NCI-H446 (cell line): ENCODE results near the gene LRRC36.

Experiments used
- DNase-seq, 2 experiments: peaks; one replicate each; lab custom pipeline; 2025; lab: John Stamatoyannopoulos, UW

Gene LRRC36, protein sequence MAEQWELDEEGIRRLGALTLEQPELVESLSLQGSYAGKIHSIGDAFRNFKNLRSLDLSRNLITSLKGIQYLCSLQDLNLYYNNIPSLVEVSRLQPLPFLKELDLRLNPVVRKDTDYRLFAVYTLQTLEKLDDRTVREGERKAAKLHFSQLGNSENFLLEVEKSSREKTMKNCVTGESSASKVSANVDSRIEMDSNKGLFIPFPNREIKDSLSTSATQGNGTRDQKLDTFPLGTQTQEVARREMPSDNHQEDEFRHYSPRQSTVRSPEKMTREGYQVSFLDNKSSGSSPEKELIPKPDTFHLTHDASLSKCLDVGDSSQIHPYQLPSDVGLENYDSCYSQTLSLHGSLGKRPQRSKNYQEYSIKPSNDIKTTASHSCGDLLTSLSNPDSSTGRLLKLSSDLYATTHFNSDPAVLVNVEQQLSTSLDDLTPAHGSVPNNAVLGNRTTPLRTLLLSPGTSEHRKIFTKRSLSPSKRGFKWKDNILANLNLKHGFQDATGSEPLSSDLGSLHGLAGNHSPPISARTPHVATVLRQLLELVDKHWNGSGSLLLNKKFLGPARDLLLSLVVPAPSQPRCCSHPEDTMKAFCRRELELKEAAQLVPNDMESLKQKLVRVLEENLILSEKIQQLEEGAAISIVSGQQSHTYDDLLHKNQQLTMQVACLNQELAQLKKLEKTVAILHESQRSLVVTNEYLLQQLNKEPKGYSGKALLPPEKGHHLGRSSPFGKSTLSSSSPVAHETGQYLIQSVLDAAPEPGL

DNA sequence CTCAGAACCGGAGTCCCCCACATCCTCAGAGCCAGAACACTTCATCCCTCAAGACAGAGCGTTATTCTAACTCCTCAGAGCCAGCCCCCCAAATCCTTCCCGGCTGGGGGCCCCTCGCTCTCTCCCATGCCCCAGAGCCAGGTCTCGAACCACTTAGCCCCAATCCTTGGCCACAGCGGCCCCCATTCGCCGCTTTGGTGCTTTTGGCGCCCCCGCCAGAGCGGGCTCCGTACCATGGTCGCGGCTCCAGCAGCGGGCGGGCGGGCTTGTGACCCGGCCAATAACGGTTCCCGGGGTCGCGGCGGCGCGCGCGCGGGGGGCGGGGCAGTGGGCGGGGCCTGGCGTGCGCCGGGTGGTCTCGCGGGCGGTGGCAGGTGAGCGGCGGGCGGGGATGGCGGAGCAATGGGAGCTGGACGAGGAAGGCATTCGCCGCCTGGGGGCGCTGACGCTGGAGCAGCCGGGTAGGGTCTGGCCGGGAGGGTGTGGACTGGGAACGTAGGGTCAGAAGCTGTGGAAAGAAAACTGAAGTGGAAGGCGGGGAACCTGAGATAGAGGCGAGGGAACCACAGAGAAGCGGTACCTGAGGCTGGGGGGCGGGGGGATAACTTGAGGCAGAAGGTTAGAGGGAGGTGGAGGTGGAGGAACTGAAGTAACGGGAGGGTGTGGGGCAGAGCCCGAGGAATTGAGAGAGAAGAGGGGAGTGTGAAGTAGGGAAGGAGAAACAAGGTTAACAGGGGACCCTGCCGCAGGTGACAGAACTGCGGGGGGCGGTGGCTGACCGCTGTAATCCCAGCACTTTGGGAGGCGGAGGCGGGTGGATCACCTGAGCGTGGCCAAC lies at the start of gene LRRC36, which contains the start of gene KCTD19:
Gene LRRC36, plus strand, starts transcription at position 344 of the 838 bp plus-strand sequence. Its CDS starts 48 bp downstream, at position 392.
Gene KCTD19, minus strand, starts transcription at position 270 of the 838 bp plus-strand sequence. Its CDS starts 34 bp downstream, at position 236.
- peak in 1 of 2 experiments; percentile 34 for DNase-seq

DNA sequence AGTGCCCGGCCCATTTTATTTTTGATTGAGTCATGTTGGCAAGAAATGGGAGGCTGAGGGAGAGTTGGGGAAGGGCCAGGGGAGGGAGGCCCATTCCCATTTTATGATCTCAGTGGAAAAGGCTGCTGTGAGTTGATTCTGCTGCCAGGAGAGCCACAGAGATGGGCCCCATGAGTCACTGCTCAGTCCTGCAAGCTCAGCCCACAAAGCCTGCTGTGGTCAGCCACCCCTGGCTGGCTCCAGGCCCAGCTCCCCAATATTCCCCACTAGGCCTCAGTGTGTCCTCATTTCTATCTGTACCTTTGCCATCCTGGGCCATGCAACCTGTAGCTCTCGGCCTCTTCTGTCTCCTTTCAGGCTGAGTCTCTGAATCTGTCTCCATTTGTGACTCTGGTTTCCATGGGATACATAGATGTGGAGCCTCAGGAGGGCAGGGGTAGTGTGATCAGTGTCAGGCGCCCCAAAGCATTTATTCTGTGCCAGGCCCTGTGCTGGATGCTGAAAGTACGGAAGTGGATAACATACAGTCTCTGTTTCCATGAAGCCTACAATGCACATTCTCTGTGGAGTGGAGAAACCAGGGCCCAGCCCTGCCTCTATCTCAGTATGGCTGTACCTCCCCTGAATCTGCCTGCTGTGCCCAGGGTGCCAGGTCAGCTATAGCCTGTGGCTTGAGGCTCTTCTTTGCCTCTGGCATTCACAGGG lies 49.2 kb upstream of the LRRC36 start:
- DNase-seq, result peak in 1 of 2 experiments; percentile 64

GRCh38 chr16:67277999-67278772 lies 48.4 kb upstream of the LRRC36 start:
- peak in 1 of 2 experiments; percentile 41 for DNase-seq

- DNase-seq, result peak in 1 of 2 experiments; percentile 69
Measured at GRCh38 chr16:67278773-67279295, 47.8 kb upstream of the LRRC36 start.

DNA sequence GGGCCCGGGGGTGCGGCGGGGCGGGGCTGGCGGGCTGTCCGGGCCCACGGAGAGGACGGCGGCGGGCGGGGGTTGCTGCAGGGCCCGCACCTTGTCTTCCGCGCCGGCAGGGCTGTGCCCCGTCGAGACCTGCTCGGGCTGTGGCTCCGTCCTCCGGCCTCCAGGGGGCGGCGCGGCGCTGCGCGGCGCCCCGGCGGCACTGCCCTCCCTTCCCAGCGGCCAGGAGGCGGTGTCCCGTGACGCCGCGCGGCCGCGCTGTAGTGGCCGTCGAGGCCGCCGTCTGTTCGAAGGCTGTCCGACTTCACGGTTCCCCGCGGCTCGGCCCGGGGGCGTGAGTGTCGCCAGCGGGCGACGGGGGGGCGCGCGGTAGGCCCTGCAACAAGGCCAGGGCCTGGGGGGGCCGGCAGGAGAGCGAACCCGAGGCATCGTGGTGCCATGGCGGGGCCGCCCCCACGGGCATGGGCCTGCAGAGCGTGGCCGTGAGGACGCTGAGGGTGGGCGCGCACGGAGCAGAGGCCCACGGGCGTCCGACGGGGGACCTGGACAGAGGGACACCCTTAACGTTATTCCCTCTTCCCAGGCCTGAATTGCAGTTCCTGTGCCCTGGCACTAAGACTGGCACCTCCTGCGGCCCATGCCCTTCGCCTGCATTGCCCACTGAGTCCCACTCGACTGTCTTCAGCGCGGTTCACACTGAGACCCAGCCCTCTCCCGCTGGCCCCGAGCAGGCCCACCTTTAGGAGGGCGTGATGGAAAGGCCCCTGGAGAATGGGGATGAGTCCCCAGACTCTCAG lies 47.1 kb upstream of the LRRC36 start, which contains the start of gene PLEKHG4:
Gene PLEKHG4, plus strand, starts transcription at position 237 of the 794 bp plus-strand sequence. Its CDS starts 513 bp downstream, at position 750.
- DNase-seq, result peak; percentile 24 to 69

GRCh38 chr16:67280090-67281015 lies 46.3 kb upstream of the LRRC36 start:
- DNase-seq, result no peak

DNA sequence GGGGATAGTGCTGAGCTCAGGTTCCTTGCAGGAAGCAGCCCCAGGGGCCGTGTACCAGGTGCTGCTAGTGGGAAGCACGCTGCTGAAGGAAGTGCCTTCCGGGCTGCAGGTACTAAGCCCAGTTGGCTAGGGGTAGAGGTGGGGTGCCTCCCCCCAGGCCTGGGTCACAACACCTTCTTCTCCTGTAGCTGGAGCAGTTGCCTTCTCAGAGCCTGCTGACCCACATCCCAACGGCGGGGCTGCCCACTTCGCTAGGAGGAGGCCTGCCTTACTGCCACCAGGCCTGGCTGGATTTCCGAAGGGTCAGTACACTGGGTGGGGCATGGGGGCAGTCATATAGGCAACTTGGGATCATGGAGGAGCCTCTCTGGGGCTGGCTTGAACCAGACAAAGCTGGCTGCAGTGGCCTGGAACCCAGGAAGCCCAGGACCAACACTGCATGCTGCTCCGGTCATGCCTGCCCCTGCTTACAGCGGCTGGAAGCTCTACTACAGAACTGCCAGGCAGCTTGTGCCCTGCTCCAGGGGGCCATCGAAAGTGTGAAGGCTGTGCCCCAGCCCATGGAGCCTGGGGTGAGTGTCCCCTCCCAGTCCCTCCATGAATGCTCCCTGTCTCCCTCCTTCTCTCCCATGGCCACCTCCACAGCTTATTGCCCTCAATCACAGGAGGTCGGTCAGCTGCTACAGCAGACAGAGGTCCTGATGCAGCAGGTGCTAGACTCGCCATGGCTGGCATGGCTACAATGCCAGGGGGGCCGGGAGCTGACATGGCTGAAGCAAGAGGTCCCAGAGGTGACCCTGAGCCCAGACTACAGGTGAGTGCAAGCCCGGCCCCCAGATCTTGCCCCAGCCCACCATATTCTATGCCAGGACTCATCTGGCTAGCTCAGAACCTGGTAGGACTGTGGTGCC lies 44.8 kb upstream of the LRRC36 start:
- DNase-seq, result no peak

GRCh38 chr16:67282447-67282805 lies 44.2 kb upstream of the LRRC36 start:
- no peak for DNase-seq

DNA sequence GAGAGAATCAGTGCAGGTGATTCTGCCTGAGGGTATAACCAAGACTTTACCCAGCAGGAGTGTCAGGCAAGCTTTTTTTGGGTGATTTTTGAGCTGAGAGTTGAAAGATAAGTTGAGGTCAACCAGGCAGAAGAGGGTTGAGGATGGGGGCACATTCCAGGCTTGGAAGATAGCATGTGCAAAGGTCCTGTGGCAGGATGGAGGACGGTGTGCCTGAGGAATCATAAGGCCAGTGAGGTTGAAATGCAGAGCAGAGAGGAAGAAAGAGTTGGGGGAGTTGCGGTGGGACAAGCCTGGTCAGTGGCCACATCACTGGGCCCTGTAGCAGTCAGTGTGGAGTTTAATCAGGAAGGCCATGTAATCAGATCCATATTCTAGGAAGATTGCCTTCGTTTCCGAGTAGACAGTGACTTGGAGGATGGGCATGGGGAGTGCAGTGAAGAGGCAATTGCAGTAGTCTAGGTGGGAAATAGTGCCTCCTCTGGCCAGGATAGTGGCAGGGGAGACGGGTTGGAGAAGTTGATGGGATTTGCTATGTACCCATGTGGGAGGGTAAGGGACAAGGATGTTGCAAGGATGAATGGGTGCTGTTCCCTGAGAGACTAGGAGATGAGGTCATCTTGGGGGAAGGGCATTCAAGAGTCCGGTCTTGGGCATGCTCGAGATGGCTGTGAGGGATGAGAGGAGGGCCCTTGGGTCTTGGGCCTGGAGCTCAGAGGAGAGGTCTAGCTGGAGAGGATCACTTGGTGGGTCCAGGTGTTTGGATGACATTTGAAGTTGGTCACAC lies 43.4 kb upstream of the LRRC36 start:
- DNase-seq, result no peak

DNA sequence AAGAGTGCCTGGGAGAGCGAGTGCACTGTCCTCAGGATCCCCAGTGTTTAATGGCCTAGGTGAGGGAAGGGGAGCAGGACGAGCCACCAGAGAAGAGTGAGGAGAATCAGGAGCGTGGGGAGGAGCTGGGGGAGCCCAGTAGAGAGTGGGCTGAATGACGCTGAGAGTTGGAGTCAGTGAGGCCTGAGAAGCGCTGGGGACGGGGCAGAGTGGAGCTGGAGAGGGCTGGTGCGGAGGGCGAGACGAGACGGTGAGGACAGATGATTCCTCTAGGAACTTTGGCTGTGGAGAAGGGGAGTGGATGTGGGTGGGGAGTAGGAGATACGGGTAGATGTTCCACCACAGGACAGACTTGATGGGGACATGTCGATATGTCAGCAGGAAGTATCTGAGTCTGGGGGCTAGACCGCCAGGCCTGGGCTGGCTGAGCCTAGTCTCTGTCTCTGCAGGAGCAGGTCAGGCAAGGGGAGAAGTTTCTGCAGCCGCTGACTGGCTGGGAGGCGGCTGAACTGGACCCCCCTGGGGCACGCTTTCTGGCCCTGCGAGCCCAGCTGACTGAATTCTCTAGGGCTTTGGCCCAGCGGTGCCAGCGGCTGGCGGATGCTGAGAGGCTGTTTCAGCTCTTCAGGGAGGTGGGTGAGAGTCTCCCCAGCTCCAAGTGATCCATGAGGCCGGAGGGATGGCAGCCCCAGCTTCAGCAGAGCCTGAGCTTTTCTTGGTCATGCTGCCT lies 42.6 kb upstream of the LRRC36 start:
- DNase-seq, result no peak

GRCh38 chr16:67284699-67285646 lies 41.6 kb upstream of the LRRC36 start:
- DNase-seq, result no peak

GRCh38 chr16:67286441-67287235 lies 40.0 kb upstream of the LRRC36 start:
- no peak for DNase-seq

DNA sequence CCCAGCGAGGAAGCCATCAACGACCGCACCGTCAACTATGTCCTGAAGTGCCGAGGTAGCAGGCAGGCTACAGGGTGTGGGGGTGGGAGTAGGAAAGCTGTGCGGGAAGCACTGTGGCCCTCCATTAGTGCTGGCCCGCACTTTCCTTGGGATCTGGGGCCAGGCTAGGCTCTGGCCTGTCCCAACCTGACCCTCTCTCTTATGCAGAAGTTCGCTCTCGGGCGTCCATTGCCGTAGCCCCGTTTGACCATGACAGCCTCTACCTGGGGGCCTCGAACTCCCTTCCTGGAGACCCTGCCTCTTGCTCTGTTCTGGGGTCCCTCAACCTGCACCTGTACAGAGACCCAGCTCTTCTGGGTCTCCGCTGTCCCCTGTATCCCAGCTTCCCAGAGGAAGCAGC lies 38.7 kb upstream of the LRRC36 start:
- no peak for DNase-seq

GRCh38 chr16:67291461-67291860 lies 35.2 kb upstream of the LRRC36 start:
- DNase-seq, result no peak
